GM12874 (cell line): Measurements from ENCODE around the gene LPAR3.

Experiments
- TF ChIP-seq, protein P1 (sequence below): IDR thresholded peaks from 2 replicates; pipeline ENCODE4 v1.5.1; 2011; ENCODE audit warnings: low read depth, mild to moderate bottlenecking, control low read depth, low read length, moderate library complexity; ENCODE audit not compliant: insufficient read depth

LPAR3 gene

DNA sequence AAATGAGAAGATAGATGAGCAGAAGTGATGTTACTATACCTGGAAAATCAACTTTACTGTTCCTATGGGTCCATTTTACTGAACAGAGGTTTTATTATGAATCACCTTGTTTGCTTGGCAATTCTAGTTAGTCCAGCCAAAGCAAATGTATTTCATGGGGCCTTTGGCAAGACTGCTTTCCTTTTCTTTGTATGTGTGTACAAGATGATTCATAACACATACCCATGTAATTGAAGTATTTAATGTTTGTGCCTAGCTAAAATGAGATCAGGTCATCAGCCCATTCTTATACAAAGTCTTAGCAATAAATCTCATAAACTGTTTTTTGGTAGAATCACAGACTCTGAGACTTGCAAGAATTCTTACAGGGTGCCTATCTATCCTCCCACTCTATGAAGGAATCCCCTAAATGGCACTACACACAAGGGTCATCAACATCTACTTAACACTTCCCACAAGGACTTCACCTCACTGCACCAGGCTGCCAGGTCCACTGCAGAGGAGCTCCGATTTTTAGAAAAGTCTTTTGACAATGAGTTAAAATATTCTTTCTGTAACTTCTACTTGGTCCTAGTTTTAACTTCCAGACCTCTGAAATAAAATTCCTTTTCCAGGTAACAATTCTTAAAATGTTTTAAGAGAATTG lies 58.5 kb downstream of the LPAR3 start:
- TF ChIP-seq, protein P1, sequence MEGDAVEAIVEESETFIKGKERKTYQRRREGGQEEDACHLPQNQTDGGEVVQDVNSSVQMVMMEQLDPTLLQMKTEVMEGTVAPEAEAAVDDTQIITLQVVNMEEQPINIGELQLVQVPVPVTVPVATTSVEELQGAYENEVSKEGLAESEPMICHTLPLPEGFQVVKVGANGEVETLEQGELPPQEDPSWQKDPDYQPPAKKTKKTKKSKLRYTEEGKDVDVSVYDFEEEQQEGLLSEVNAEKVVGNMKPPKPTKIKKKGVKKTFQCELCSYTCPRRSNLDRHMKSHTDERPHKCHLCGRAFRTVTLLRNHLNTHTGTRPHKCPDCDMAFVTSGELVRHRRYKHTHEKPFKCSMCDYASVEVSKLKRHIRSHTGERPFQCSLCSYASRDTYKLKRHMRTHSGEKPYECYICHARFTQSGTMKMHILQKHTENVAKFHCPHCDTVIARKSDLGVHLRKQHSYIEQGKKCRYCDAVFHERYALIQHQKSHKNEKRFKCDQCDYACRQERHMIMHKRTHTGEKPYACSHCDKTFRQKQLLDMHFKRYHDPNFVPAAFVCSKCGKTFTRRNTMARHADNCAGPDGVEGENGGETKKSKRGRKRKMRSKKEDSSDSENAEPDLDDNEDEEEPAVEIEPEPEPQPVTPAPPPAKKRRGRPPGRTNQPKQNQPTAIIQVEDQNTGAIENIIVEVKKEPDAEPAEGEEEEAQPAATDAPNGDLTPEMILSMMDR, result no peak

DNA sequence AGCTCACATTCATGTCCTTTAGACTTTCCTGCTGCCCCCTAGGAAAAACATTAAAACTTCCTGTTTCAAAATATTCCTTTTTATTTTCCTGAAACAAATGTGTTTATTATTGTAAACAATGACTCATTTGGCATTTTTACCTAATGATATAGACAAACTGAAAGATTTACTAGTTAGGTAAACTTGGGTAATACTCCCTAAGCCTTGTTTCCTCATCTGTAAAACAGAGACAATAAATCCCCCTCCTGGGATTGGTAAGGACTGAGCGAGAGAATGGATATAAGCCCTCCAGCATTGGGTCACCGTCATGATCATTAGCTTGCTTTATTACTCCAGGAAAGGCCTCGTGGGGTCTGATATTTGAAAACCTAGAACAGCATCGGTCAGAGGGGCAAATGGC lies 59.8 kb downstream of the LPAR3 start:
- TF ChIP-seq, protein P1, result no peak

DNA sequence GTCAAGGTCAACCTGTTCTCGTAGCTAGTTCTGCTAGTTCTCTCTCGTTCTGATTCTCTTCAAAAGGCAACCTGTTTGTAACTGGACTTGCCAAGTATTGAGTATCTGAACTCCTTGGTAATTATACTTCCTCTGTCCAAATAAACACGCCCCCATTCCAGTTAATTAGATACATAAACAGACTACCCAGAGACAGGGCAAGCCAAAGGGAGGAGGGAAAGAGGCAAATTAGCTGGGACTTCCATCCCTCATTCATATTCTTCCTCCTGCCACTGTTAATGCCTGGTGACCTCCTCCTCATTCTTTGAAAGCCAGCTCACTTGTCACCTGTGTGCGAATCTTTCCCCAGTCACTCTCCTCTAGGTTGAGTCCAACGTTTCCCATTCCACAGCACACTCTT lies 62.9 kb downstream of the LPAR3 start:
- TF ChIP-seq, protein P1, result no peak

DNA sequence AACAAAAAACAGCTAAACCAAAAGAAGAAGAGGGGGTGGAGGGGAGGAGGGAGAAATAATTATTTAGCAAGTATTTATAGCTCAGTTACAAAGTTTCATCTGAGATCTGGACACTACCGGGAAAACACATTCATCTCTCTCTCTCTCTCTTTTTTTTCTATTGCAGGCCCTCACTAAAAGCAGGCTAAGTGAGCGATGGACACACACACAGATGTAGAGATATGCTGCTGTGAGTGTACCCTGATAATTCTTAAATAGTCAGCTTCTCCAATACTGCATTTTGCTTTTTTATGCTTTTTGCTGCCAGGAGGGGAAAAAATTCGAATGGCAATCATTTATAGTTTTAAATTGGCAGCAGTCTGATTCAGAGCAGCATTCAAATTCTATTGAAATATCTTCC lies 65.0 kb downstream of the LPAR3 start:
- TF ChIP-seq, protein P1, result no peak

DNA sequence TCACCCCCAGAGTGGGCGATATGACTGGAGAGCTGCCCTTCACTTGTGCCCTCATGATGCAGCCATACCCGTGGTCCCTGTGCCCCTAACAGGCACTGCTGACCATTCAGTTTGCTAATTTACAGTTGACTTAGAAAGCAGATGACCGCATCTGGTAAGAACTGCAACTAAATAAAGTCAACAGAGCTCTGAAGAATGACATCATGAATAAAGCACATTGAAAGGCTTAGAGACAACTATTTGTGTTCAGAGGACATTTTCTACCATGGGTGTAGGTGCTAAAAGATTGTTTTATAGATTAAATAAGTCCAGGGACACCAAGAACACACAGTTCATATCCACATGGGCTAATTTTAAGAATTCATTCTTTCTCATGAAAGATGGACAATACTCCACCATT lies 65.5 kb downstream of the LPAR3 start:
- TF ChIP-seq, protein P1, result no peak

DNA sequence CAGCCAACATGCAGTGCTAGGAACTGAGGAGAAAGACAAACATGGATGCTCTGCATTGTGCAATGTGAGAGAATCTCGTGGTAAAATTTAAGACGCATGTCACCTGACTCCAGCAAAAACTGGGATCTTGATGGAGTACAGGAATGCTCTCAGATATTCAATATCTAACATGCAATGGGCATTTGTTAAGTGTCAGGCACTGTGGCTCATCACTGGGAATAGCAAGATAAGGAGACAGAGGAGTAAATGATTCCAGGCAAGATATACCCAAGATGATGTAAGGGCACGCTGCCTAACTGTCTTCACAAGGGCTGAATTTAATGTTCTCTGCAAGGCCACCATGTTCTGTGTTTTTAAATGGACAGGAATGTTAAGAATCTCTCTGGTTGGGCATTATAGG lies 67.8 kb downstream of the LPAR3 start:
- TF ChIP-seq, protein P1, result no peak

DNA sequence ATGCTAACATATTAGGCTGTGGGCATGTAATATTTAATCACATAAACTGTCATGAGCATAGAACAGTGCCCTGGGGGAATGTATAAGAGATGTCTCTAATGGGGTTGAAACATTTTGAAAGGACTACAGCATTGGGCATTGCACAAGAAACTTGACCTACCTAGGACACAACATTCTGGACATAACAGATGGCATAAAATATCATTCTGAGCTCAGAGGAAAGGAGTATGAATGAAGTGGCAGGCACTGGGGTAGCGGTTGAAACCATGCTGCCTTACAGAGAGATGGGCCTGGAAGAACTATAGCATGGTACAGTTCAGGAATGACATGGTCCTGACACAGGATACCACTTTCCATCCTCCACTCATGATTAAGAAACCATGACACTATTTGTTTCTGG lies 69.0 kb downstream of the LPAR3 start:
- TF ChIP-seq, protein P1, result no peak
